AG09309 (cell line): ENCODE results near the gene ERC1.

Source experiments
- DNase-seq: peaks from one replicate; pipeline ENCODE4 v3.0.0-alpha.2; 2010; ENCODE audit warnings: low read depth
- H3K4me3 ChIP-seq: 2 replicates; pipeline ENCODE4 v1.5.1; 2011; ENCODE audit warnings: mild to moderate bottlenecking, low read depth, low read length, moderate library complexity; ENCODE audit not compliant: control insufficient read depth
- CTCF ChIP-seq: IDR thresholded peaks from 2 replicates; pipeline ENCODE4 v1.5.1; 2011; ENCODE audit warnings: mild to moderate bottlenecking, low read depth, low read length, inconsistent platforms; ENCODE audit not compliant: insufficient read depth, control insufficient read depth; ENCODE audit errors: missing control alignments

ERC1 gene

GRCh38 chr12:1217191-1217949, 226.3 kb downstream of the ERC1 start:
- no peak overlapping the region for H3K4me3 ChIP-seq
- TF ChIP-seq CTCF: no peak
- DNase-seq: peak; percentile 82

GRCh38 chr12:1218369-1218768, 227.3 kb downstream of the ERC1 start:
- no peak overlapping the region for H3K4me3 ChIP-seq
- no peak for TF ChIP-seq CTCF
- no peak for DNase-seq

- H3K4me3 ChIP-seq: no peak overlapping the region
- no peak for DNase-seq
- no peak for TF ChIP-seq CTCF
Measured at GRCh38 chr12:1220127-1221092, 229.4 kb downstream of the ERC1 start.

GRCh38 chr12:1222858-1223639, 232.0 kb downstream of the ERC1 start:
- DNase-seq: no peak
- H3K4me3 ChIP-seq: no peak overlapping the region
- no peak for TF ChIP-seq CTCF

- DNase-seq: no peak
- no peak for TF ChIP-seq CTCF
- no peak overlapping the region for H3K4me3 ChIP-seq
Measured at GRCh38 chr12:1226951-1227350, 235.9 kb downstream of the ERC1 start.

GRCh38 chr12:1234073-1234472, 243.1 kb downstream of the ERC1 start:
- no peak for DNase-seq

More at GRCh38 chr12:1234073-1234472, 243.1 kb downstream of the ERC1 start:
- no peak for TF ChIP-seq CTCF
- no peak overlapping the region for H3K4me3 ChIP-seq
